Measurements from ENCODE around the gene HIBCH. TPM values are rescaled to one million over a fixed set of nuclear protein-coding genes. Genes with fewer than 3 reads are reported as not detected.
A peak's percentile ranks its signal among the peaks of the same experiment; 100 is the strongest.

HIBCH gene
- total and polyA plus RNA-seq, 2 of the 4 experiments (the other 2 are of a cell fraction) = 8.8 to 11.9 TPM

DNA sequence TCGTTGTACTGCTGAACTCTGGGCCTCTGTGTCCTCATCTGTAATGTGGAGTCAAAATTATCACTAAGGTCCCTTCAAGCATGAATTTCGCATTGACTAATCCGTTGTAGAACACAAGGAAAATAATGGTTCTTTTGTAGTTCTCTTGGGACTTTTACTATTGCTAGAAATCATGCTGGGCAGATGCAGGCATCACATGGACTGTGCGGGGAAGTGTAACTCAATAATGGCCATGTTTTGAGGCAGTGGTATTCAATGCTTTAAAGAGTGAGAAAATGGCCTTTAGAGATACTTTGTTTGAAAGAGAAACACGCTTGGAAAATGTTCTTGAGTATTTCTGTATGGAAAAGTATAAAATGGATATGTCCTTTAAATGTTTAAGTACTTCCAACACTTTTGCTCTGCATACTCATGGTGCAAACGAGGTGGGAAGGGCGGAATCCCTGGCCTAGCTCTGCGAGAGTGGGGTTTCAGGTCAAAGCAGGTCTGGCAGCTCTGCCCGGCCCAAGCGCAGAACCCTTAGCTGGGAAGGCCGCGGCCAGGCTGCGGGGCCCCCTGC, 139.8 kb downstream of the HIBCH start:
- Histone ChIP-seq H3K4me1 (ENCODE audit: control insufficient read depth, insufficient read depth, low read length) (no peaks in the 10 kb centered on the region), H3K56ac (ENCODE audit: extremely low read depth, insufficient read depth, low read length) (no peak overlapping the region), H3K4me3 (ENCODE audit: insufficient read depth, low read depth, low read length) (peak overlapping the region; percentile 54; the same call in 1 of the 2 replicates), H3K27me3 (ENCODE audit: control insufficient read depth, insufficient read depth, low read length) (no peaks in the 10 kb centered on the region; the same call in 1 of the 2 replicates), H3K4ac (ENCODE audit: low read depth, low read length) (no peak overlapping the region), H3K23ac (ENCODE audit: low read depth, low read length) (no peak overlapping the region), H3K27ac (ENCODE audit: insufficient read depth, low read length) (no peak overlapping the region), H3K9ac (ENCODE audit: low read depth, low read length) (no peak overlapping the region), H2AK5ac (ENCODE audit: low read depth, low read length) (no peak overlapping the region), H4K8ac (ENCODE audit: low read depth in 2 of 2, low read length in 2 of 2) (no peak overlapping the region), H4K5ac (ENCODE audit: low read depth, low read length) (no peak overlapping the region), H3K79me1 (ENCODE audit: low read depth in 1 of 2, low read length in 2 of 2) (no peaks in the 10 kb centered on the region), H3K14ac (replicated peaks; ENCODE audit: low read depth, low read length) (no peak overlapping the region), H2BK20ac (ENCODE audit: low read depth, low read length) (no peak overlapping the region), H3K9me3 (ENCODE audit: control insufficient read depth, insufficient read depth, low read length) (no peaks in the 10 kb centered on the region), H2BK15ac (ENCODE audit: low read depth, low read length) (no peak overlapping the region), H3K18ac (ENCODE audit: low read depth, low read length) (no peak overlapping the region), H3K4me2 (ENCODE audit: low read depth, low read length) (peak overlapping the region; percentile 28; the same call in 1 of the 2 replicates), H2BK5ac (ENCODE audit: low read depth, low read length, poor library complexity, severe bottlenecking) (no peak overlapping the region), H2AFZ (replicated peaks; ENCODE audit: low read length, poor library complexity) (peak overlapping the region; percentile 93), H4K91ac (ENCODE audit: insufficient read depth, low read depth, low read length) (no peak overlapping the region), H2BK120ac (ENCODE audit: low read depth, low read length) (no peak overlapping the region), H3K36me3 (ENCODE audit: control insufficient read depth, insufficient read depth, low read length) (no peaks in the 10 kb centered on the region), H4K20me1 (ENCODE audit: insufficient read depth, low read length) (no peaks in the 10 kb centered on the region), H2AK9ac (replicated peaks; ENCODE audit: low read depth, low read length, poor library complexity) (peak overlapping the region; percentile 44), H3K9me1 (ENCODE audit: insufficient read depth, low read length) (no peaks in the 10 kb centered on the region)
- BruUV-seq (replicated peaks) = no TSS peak
- WGBS, 2 experiments (ENCODE audit: extremely low coverage in 2 of 2, insufficient read length in 1 of 2) = 72% methylated on average over 5 of the region's 13 CpGs; no CpG with 5 or more reads in 1 of the 2 experiments
- DNase-seq = no peak
- in situ Hi-C loops (cut with MboI; ENCODE audit: low sequenced_read_pairs) (no loop called here), dilution Hi-C loops (cut with HindIII; ENCODE audit: low sequenced_read_pairs, unreplicated experiment) (no loop called here), intact Hi-C loops (cut with micrococcal nuclease) (loop anchor here (2.0 kb wide), 1 partner anchor 91 kb away; no protein-coding TSS in a partner anchor)
- no peak for TF ChIP-seq MAFK (IDR thresholded peaks at IDR 0.05; ENCODE audit: low read depth, low read length)
- no peak for TF ChIP-seq FOS (IDR thresholded peaks at IDR 0.05; ENCODE audit: low read depth, low read length)
- TF ChIP-seq, protein P1, sequence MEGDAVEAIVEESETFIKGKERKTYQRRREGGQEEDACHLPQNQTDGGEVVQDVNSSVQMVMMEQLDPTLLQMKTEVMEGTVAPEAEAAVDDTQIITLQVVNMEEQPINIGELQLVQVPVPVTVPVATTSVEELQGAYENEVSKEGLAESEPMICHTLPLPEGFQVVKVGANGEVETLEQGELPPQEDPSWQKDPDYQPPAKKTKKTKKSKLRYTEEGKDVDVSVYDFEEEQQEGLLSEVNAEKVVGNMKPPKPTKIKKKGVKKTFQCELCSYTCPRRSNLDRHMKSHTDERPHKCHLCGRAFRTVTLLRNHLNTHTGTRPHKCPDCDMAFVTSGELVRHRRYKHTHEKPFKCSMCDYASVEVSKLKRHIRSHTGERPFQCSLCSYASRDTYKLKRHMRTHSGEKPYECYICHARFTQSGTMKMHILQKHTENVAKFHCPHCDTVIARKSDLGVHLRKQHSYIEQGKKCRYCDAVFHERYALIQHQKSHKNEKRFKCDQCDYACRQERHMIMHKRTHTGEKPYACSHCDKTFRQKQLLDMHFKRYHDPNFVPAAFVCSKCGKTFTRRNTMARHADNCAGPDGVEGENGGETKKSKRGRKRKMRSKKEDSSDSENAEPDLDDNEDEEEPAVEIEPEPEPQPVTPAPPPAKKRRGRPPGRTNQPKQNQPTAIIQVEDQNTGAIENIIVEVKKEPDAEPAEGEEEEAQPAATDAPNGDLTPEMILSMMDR (conservative IDR thresholded peaks at IDR 0.05; ENCODE audit: low read depth, low read length) = no peak
- TF ChIP-seq, protein P2, sequence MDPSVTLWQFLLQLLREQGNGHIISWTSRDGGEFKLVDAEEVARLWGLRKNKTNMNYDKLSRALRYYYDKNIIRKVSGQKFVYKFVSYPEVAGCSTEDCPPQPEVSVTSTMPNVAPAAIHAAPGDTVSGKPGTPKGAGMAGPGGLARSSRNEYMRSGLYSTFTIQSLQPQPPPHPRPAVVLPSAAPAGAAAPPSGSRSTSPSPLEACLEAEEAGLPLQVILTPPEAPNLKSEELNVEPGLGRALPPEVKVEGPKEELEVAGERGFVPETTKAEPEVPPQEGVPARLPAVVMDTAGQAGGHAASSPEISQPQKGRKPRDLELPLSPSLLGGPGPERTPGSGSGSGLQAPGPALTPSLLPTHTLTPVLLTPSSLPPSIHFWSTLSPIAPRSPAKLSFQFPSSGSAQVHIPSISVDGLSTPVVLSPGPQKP (IDR thresholded peaks at IDR 0.05; ENCODE audit: borderline replicate concordance, low read depth, low read length) = no peak
- TF ChIP-seq, protein P3, sequence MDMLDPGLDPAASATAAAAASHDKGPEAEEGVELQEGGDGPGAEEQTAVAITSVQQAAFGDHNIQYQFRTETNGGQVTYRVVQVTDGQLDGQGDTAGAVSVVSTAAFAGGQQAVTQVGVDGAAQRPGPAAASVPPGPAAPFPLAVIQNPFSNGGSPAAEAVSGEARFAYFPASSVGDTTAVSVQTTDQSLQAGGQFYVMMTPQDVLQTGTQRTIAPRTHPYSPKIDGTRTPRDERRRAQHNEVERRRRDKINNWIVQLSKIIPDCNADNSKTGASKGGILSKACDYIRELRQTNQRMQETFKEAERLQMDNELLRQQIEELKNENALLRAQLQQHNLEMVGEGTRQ (IDR thresholded peaks at IDR 0.05; ENCODE audit: low read depth, low read length) = no peak
- no peak for TF ChIP-seq RCOR1 (IDR thresholded peaks at IDR 0.05; ENCODE audit: insufficient replicate concordance, low read length)
- no peak for TF ChIP-seq RAD21 (IDR thresholded peaks at IDR 0.05; ENCODE audit: low read length)
- TF ChIP-seq CEBPB (IDR thresholded peaks at IDR 0.05; ENCODE audit: low read depth, low read length) = no peak
- no peak for TF ChIP-seq POLR2A (IDR thresholded peaks at IDR 0.05; ENCODE audit: low read depth, low read length)
- POLR2A ChIA-PET (ENCODE audit: unreplicated experiment) = no interaction called here
- CTCF ChIA-PET = interaction anchor here (0.5 to 1.4 kb wide), 4 partner anchors 9 to 1124 kb away, joined by 3 to 4 read pairs (median 4); no protein-coding TSS in a partner anchor
- no peak for ATAC-seq (ENCODE audit: low read depth)
